Upper lobe of left lung (tissue), 6 donors: Measurements from ENCODE around the gene EXOC3L4. TPM values are rescaled to one million over a fixed set of nuclear protein-coding genes. Genes with fewer than 3 reads are reported as not detected.
"Not testable (repeated sequence)": the region's sequence is repeated elsewhere in the genome, so short reads cannot be mapped to it uniquely, and the experiment has no call there.

Source experiments
- ATAC-seq, 2 donors: fragments of 200-7000 bp; cut with Tn5 transposase; one replicate each; pipeline ENCODE4 v1.9.1; 2022; ENCODE audit warnings: mild to moderate bottlenecking in 2 of 2, moderate library complexity in 2 of 2; ENCODE audit not compliant: low FRiP score in 2 of 2
- DNase-seq, 2 donors: peaks; one replicate each; pipeline ENCODE4 v3.0.0-alpha.2; 2019 to 2020
- H3K27ac ChIP-seq, 4 donors: fragments of 200-600 bp; sonication (generic); one replicate each; pipeline ENCODE4 v1.5.1; 2016 to 2019
- H3K27me3 ChIP-seq, 4 donors: fragments of 200-600 bp; sonication (generic); one replicate each; pipeline ENCODE4 v1.5.1; 2017 to 2019
- H3K36me3 ChIP-seq, 4 donors: fragments of 200-600 bp; sonication (generic); one replicate each; pipeline ENCODE4 v1.5.1; 2016 to 2019
- H3K4me1 ChIP-seq, 4 donors: fragments of 200-600 bp; sonication (generic); one replicate each; pipeline ENCODE4 v1.5.1; 2018 to 2019
- H3K4me3 ChIP-seq, 4 donors: fragments of 200-600 bp; sonication (generic); one replicate each; pipeline ENCODE4 v1.5.1; 2017 to 2019; ENCODE audit warnings: mild to moderate bottlenecking in 2 of 4, moderate library complexity in 1 of 4
- H3K9me3 ChIP-seq, 4 donors: fragments of 200-600 bp; sonication (generic); one replicate each; pipeline ENCODE4 v1.5.1; 2018 to 2019
- CTCF ChIP-seq, 6 experiments: fragments of 450-650 bp in 4 of 6; fragments of 200-600 bp in 2 of 6; sonication (generic) in 2 of 6; IDR thresholded peaks; one replicate each; pipeline ENCODE4 v1.5.1; 2016 to 2019; ENCODE audit warnings: antibody characterized with exemption in 6 of 6
- EP300 ChIP-seq, 4 donors: sonication (generic); formaldehyde crosslinking; IDR thresholded peaks; one replicate each; pipeline ENCODE4 v1.5.1; 2017; ENCODE audit warnings: antibody characterized with exemption in 4 of 4, control low read depth in 2 of 4
- POLR2A ChIP-seq, 4 donors: fragments of 450-650 bp; IDR thresholded peaks; one replicate each; pipeline ENCODE4 v1.5.1; 2016 to 2017; ENCODE audit warnings: antibody characterized with exemption in 4 of 4, mild to moderate bottlenecking in 2 of 4
- POLR2AphosphoS5 ChIP-seq, 2 donors: sonication (generic); formaldehyde crosslinking; IDR thresholded peaks; one replicate each; pipeline ENCODE4 v1.5.1; 2017; ENCODE audit warnings: antibody characterized with exemption in 2 of 2
- WGBS, 2 donors: methylation state at CpG; one replicate each; pipeline ENCODE4 v1.1.5; 2017 to 2018; 5-methylcytosine and 5-hydroxymethylcytosine counted together
- total RNA-seq, 6 donors: library from RNA; depleted of rRNA in 4 of 6; stranded (reverse); fragments of >200 nt in 4 of 6; gene quantifications; one replicate each; pipeline versions ENCODE4 v1.1.0 to v1.2.1, GENCODE V29; 2016 to 2021
- donor health status: DM: no; HTN: no; CAD: no; lungs with moderate emphysema.
- donor health status: DM: no; HTN: yes; CAD: no; lungs with severe emphysema.

The EXOC3L4 gene
- total RNA-seq, 6 donors from 2014 or later: 0.30 to 7.6 (median 2.9) TPM

- no peak for TF ChIP-seq POLR2AphosphoS5 (IDR thresholded peaks at IDR 0.05)
- no peak for TF ChIP-seq POLR2A (IDR thresholded peaks at IDR 0.05)
- no peak for TF ChIP-seq CTCF (IDR thresholded peaks at IDR 0.05)
- TF ChIP-seq EP300 (IDR thresholded peaks at IDR 0.05): no peak
- DNase-seq: no peak
- Histone ChIP-seq H3K27ac (no peak overlapping the region), H3K36me3 (no peaks in the 10 kb centered on the region), H3K27me3 (no peaks in the 10 kb centered on the region), H3K4me3 (no peak overlapping the region), H3K4me1 (peaks cover 0 to 3% (median 0%) of the 10 kb centered on the region in 4 donors), H3K9me3 (no peaks in the 10 kb centered on the region)
- ATAC-seq: no peak
- 79 to 80% methylated on average over 15 of the region's 15 CpGs for WGBS, 2 donors
Observed at GRCh38 chr14:103151270-103151945, 56.9 kb downstream of the EXOC3L4 start.

- Histone ChIP-seq H3K9me3 (no peaks in the 10 kb centered on the region), H3K36me3 (no peaks in the 10 kb centered on the region), H3K27ac (no peak overlapping the region), H3K27me3 (no peaks in the 10 kb centered on the region), H3K4me3 (no peak overlapping the region), H3K4me1 (peaks cover 0 to 3% (median 0%) of the 10 kb centered on the region in 4 donors)
- DNase-seq: peak; percentile 73 to 86
- ATAC-seq: peak; percentile 81 to 93
- 38 to 46% methylated on average over 3 to 4 of the region's 6 CpGs for WGBS, 2 donors
- TF ChIP-seq POLR2AphosphoS5 (IDR thresholded peaks at IDR 0.05): no peak
- no peak for TF ChIP-seq EP300 (IDR thresholded peaks at IDR 0.05)
- no peak for TF ChIP-seq CTCF (IDR thresholded peaks at IDR 0.05)
- no peak for TF ChIP-seq POLR2A (IDR thresholded peaks at IDR 0.05)
Observed at GRCh38 chr14:103155010-103155409, 60.5 kb downstream of the EXOC3L4 start.

- 87 to 100% methylated on average over 1 to 11 of the region's 12 CpGs for WGBS, 2 donors
- ATAC-seq, H3K4me3 ChIP-seq, H3K9me3 ChIP-seq, H3K27ac ChIP-seq, H3K27me3 ChIP-seq, H3K36me3 ChIP-seq, DNase-seq, H3K4me1 ChIP-seq: not testable (repeated sequence)
Observed at GRCh38 chr14:103155416-103155815, 60.9 kb downstream of the EXOC3L4 start.

GRCh38 chr14:103155826-103156394 lies 61.4 kb downstream of the EXOC3L4 start:
- no peaks in the 10 kb centered on the region for H3K9me3 ChIP-seq
- H3K4me3 ChIP-seq: no peak overlapping the region
- H3K36me3 ChIP-seq: no peaks in the 10 kb centered on the region
- no peak overlapping the region for H3K27ac ChIP-seq
- TF ChIP-seq CTCF (IDR thresholded peaks at IDR 0.05) (no peak), POLR2A (IDR thresholded peaks at IDR 0.05) (no peak), POLR2AphosphoS5 (IDR thresholded peaks at IDR 0.05) (no peak), EP300 (IDR thresholded peaks at IDR 0.05) (no peak)
- ATAC-seq: no peak
- peaks cover 0 to 3% (median 0%) of the 10 kb centered on the region in 4 donors for H3K4me1 ChIP-seq
- H3K27me3 ChIP-seq: no peaks in the 10 kb centered on the region
- WGBS, 2 donors: 86 to 90% methylated on average over 5 to 9 of the region's 9 CpGs
- DNase-seq: no peak

- peak in 1 of 2 donors; percentile 69 for DNase-seq
- H3K4me3 ChIP-seq: no peak overlapping the region
- H3K27ac ChIP-seq: no peak overlapping the region
- 79 to 84% methylated on average over 9 to 21 of the region's 21 CpGs for WGBS, 2 donors
- H3K4me1 ChIP-seq: peaks cover 0 to 3% (median 0%) of the 10 kb centered on the region in 4 donors
- TF ChIP-seq EP300 (IDR thresholded peaks at IDR 0.05): no peak
- TF ChIP-seq POLR2A (IDR thresholded peaks at IDR 0.05): no peak
- TF ChIP-seq CTCF (IDR thresholded peaks at IDR 0.05): no peak
- TF ChIP-seq POLR2AphosphoS5 (IDR thresholded peaks at IDR 0.05): no peak
- no peaks in the 10 kb centered on the region for H3K27me3 ChIP-seq
- peak in 1 of 2 donors; percentile 31 for ATAC-seq
- H3K36me3 ChIP-seq: no peaks in the 10 kb centered on the region
- H3K9me3 ChIP-seq: no peaks in the 10 kb centered on the region
Observed at GRCh38 chr14:103156651-103157378, 62.3 kb downstream of the EXOC3L4 start.
